GM21423 (cell line): ENCODE measurements around the gene CUTA.
A peak's percentile ranks its signal among the peaks of the same experiment; 100 is the strongest.

Experiments used
- ATAC-seq: cut with Tn5 transposase; IDR thresholded peaks from one replicate; pipeline ENCODE4 v1.9.1; 2021; ENCODE audit warnings: mild to moderate bottlenecking, moderate library complexity; ENCODE audit not compliant: unreplicated experiment

The CUTA gene

GRCh38 chr6:33439956-33440648 is 22.2 kb upstream of the CUTA start:
- ATAC-seq: no peak

GRCh38 chr6:33438978-33439594 is 21.2 kb upstream of the CUTA start:
- no peak for ATAC-seq

- no peak for ATAC-seq
Observed at GRCh38 chr6:33437666-33438065, 19.8 kb upstream of the CUTA start.

GRCh38 chr6:33434961-33435360 is 17.1 kb upstream of the CUTA start:
- ATAC-seq: no peak

GRCh38 chr6:33433544-33434191 is 15.8 kb upstream of the CUTA start:
- no peak for ATAC-seq

GRCh38 chr6:33433001-33433543 is 15.2 kb upstream of the CUTA start:
- no peak for ATAC-seq

- no peak for ATAC-seq
Observed at GRCh38 chr6:33432546-33432945, 14.6 kb upstream of the CUTA start.

GRCh38 chr6:33431880-33432541 is 14.1 kb upstream of the CUTA start:
- ATAC-seq: no peak

GRCh38 chr6:33430991-33431879 is 13.3 kb upstream of the CUTA start:
- ATAC-seq: no peak

GRCh38 chr6:33430334-33430733 is 12.4 kb upstream of the CUTA start:
- no peak for ATAC-seq

- no peak for ATAC-seq
Observed at GRCh38 chr6:33429750-33430052, 11.8 kb upstream of the CUTA start.

- ATAC-seq: no peak
Observed at GRCh38 chr6:33428966-33429749, 11.3 kb upstream of the CUTA start.

GRCh38 chr6:33428224-33428965 is 10.5 kb upstream of the CUTA start:
- no peak for ATAC-seq

- ATAC-seq: no peak
Observed at GRCh38 chr6:33427585-33428223, 9.8 kb upstream of the CUTA start.

GRCh38 chr6:33426590-33427511 is 8.9 kb upstream of the CUTA start:
- ATAC-seq: no peak

GRCh38 chr6:33425668-33426577 is 8.0 kb upstream of the CUTA start:
- peak; percentile 41 for ATAC-seq
